ENCODE data around the gene RETN. TPM values are rescaled to one million over a fixed set of nuclear protein-coding genes. Genes with fewer than 3 reads are reported as not detected.

The RETN gene
- total RNA-seq, 1 experiment from 2014 or later: not detected

GRCh38 chr19:7640803-7641202, 28.0 kb upstream of the RETN start:
- ChIA-PET CTCF (interaction anchor here (1.0 to 1.1 kb wide), 3 partner anchors 11 to 159 kb away, joined by 3 to 7 read pairs (median 4); no protein-coding TSS in a partner anchor), POLR2A (no interaction called here), RAD21 (ENCODE audit: low non-redundant PET in 1 of 2, low total read pairs in 2 of 2, uncharacterized antibody in 2 of 2, unreplicated experiment in 2 of 2) (no interaction called here)
- Histone ChIP-seq H3K4me2 (ENCODE audit: low read length) (no peak overlapping the region), H3K79me2 (ENCODE audit: insufficient read depth, low read length) (peaks cover 17% of the 10 kb centered on the region), H3K9ac (ENCODE audit: low read length) (no peak overlapping the region), H3K9me2 (ENCODE audit: insufficient read depth) (no peaks in the 10 kb centered on the region), H3K27me3 (ENCODE audit: insufficient read depth, low read length) (no peaks in the 10 kb centered on the region), H2AFZ (ENCODE audit: low read depth, low read length, poor library complexity, severe bottlenecking) (no peak overlapping the region), H3K27ac (ENCODE audit: low read depth, low read length) (no peak overlapping the region), H4K20me1 (ENCODE audit: insufficient read depth) (no peaks in the 10 kb centered on the region), H3K9me3 (ENCODE audit: control insufficient read depth in 1 of 2, insufficient read depth in 1 of 2, low read depth in 1 of 2, low read length in 2 of 2) (peaks cover 0 to 4% of the 10 kb centered on the region in 2 experiments; a peak in 1 of 4 replicates), H3K4me3 (replicated peaks in 1 of 2; ENCODE audit: low read depth in 1 of 2, low read length in 2 of 2) (no peak overlapping the region), H3K36me3 (ENCODE audit: control insufficient read depth in 1 of 2, insufficient read depth in 2 of 2, low read length in 2 of 2) (no peaks in the 10 kb centered on the region; a peak in 1 of 4 replicates), H3K4me1 (ENCODE audit: control insufficient read depth in 1 of 2, insufficient read depth in 2 of 2, low read length in 2 of 2) (peaks cover 8 to 27% of the 10 kb centered on the region in 2 experiments; a peak in 3 of 4 replicates)
- ATAC-seq (no peak), DNase-seq (ENCODE audit: low read depth, low spot score) (no peak)
- TF ChIP-seq, protein P1, sequence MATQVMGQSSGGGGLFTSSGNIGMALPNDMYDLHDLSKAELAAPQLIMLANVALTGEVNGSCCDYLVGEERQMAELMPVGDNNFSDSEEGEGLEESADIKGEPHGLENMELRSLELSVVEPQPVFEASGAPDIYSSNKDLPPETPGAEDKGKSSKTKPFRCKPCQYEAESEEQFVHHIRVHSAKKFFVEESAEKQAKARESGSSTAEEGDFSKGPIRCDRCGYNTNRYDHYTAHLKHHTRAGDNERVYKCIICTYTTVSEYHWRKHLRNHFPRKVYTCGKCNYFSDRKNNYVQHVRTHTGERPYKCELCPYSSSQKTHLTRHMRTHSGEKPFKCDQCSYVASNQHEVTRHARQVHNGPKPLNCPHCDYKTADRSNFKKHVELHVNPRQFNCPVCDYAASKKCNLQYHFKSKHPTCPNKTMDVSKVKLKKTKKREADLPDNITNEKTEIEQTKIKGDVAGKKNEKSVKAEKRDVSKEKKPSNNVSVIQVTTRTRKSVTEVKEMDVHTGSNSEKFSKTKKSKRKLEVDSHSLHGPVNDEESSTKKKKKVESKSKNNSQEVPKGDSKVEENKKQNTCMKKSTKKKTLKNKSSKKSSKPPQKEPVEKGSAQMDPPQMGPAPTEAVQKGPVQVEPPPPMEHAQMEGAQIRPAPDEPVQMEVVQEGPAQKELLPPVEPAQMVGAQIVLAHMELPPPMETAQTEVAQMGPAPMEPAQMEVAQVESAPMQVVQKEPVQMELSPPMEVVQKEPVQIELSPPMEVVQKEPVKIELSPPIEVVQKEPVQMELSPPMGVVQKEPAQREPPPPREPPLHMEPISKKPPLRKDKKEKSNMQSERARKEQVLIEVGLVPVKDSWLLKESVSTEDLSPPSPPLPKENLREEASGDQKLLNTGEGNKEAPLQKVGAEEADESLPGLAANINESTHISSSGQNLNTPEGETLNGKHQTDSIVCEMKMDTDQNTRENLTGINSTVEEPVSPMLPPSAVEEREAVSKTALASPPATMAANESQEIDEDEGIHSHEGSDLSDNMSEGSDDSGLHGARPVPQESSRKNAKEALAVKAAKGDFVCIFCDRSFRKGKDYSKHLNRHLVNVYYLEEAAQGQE (IDR thresholded peaks at IDR 0.05; ENCODE audit: low read depth): no peak
- no peak for TF ChIP-seq POLR2AphosphoS5 (IDR thresholded peaks at IDR 0.05; ENCODE audit: low read depth, low read length)
- BruUV-seq (replicated peaks): no TSS peak
- intact Hi-C loops (cut with micrococcal nuclease): no loop called here
